GM23338 (cell line): ENCODE results near the gene TMEM247. TPM values are rescaled to one million over a fixed set of nuclear protein-coding genes. Genes with fewer than 3 reads are reported as not detected.

Experiments
- ATAC-seq: fragments of 200-7000 bp; cut with Tn5 transposase; 3 replicates; pipeline ENCODE4 v1.9.1; 2020
- DNase-seq: peaks from one replicate; pipeline ENCODE4 v3.0.0-alpha.2; 2015; ENCODE audit warnings: low spot score
- H2AFZ ChIP-seq: fragments of 200-600 bp; sonication (generic); 2 replicates; pipeline ENCODE4 v1.8.0; 2016; ENCODE audit warnings: antibody characterized with exemption, mild to moderate bottlenecking, moderate library complexity
- H3F3A ChIP-seq: fragments of 200-600 bp; sonication (generic); replicated peaks from 2 replicates; pipeline ENCODE4 v1.8.0; 2017; ENCODE audit warnings: antibody characterized with exemption, mixed run types, low read depth
- H3K27ac ChIP-seq: fragments of 200-600 bp; sonication (generic); 2 replicates; pipeline ENCODE4 v1.6.1; 2016; ENCODE audit warnings: low read depth
- H3K27me3 ChIP-seq: fragments of 200-600 bp; sonication (generic); 2 replicates; pipeline ENCODE4 v1.8.0; 2016; ENCODE audit warnings: mild to moderate bottlenecking, mixed run types, moderate library complexity; ENCODE audit not compliant: insufficient read depth
- H3K36me3 ChIP-seq: fragments of 200-600 bp; sonication (generic); 2 replicates; pipeline ENCODE4 v1.8.0; 2016; ENCODE audit warnings: mild to moderate bottlenecking; ENCODE audit not compliant: insufficient read depth
- H3K4me1 ChIP-seq: fragments of 200-600 bp; sonication (generic); 2 replicates; pipeline ENCODE4 v1.8.0; 2016; ENCODE audit warnings: mild to moderate bottlenecking, moderate library complexity; ENCODE audit not compliant: insufficient read depth
- H3K4me2 ChIP-seq: fragments of 200-600 bp; sonication (generic); 2 replicates; pipeline ENCODE4 v1.7.1; 2017; ENCODE audit warnings: mixed run types
- H3K4me3 ChIP-seq: fragments of 200-600 bp; sonication (generic); 2 replicates; pipeline ENCODE4 v1.6.1; 2016; ENCODE audit warnings: mixed run types
- H3K79me2 ChIP-seq: fragments of 200-600 bp; sonication (generic); replicated peaks from 2 replicates; pipeline ENCODE4 v1.8.0; 2017; ENCODE audit warnings: mild to moderate bottlenecking; ENCODE audit not compliant: insufficient read depth
- H3K9me2 ChIP-seq: fragments of 200-600 bp; sonication (generic); 2 replicates; pipeline ENCODE4 v1.8.0; 2017; ENCODE audit not compliant: insufficient read depth
- H4K20me1 ChIP-seq: fragments of 200-600 bp; sonication (generic); replicated peaks from 2 replicates; pipeline ENCODE4 v1.8.0; 2017; ENCODE audit warnings: mild to moderate bottlenecking; ENCODE audit not compliant: insufficient read depth
- H3K27ac Mint-ChIP-seq: 2 replicates; pipeline ENCODE4 v1.8.0; 2020; ENCODE audit warnings: inconsistent platforms, mild to moderate bottlenecking, moderate library complexity, mixed read lengths
- H3K27me3 Mint-ChIP-seq: 3 replicates; pipeline ENCODE4 v1.8.0; 2022; ENCODE audit warnings: low read depth, mild to moderate bottlenecking, moderate library complexity, mixed read lengths, inconsistent platforms; ENCODE audit not compliant: insufficient read depth, poor library complexity
- H3K36me3 Mint-ChIP-seq: 3 replicates; pipeline ENCODE4 v1.8.0; 2021; ENCODE audit warnings: low read depth, mild to moderate bottlenecking, inconsistent platforms, moderate library complexity, mixed read lengths
- H3K4me1 Mint-ChIP-seq: 3 replicates; pipeline ENCODE4 v1.8.0; 2020; ENCODE audit warnings: mild to moderate bottlenecking, inconsistent platforms, mixed read lengths
- H3K4me3 Mint-ChIP-seq: 3 replicates; pipeline ENCODE4 v1.8.0; 2021; ENCODE audit warnings: moderate library complexity, mild to moderate bottlenecking, inconsistent platforms, mixed read lengths
- H3K9me3 Mint-ChIP-seq: 3 replicates; pipeline ENCODE4 v1.8.0; 2020; ENCODE audit warnings: moderate library complexity, mild to moderate bottlenecking, inconsistent platforms, mixed read lengths
- CREB1 ChIP-seq: fragments of 250-450 bp; sonication (Bioruptor Pico); IDR thresholded peaks from 2 replicates; pipeline ENCODE4 v1.5.0; 2020; ENCODE audit warnings: low read depth, mild to moderate bottlenecking, moderate library complexity
- EZH2 ChIP-seq: fragments of 200-600 bp; sonication (generic); IDR thresholded peaks from one replicate; pipeline ENCODE4 v1.8.0; 2017; ENCODE audit warnings: antibody characterized with exemption, mild to moderate bottlenecking, low read depth; ENCODE audit not compliant: unreplicated experiment
- EZH2phosphoT487 ChIP-seq: fragments of 200-600 bp; sonication (generic); IDR thresholded peaks from one replicate; pipeline ENCODE4 v1.8.1; 2018; ENCODE audit warnings: antibody characterized with exemption; ENCODE audit not compliant: unreplicated experiment
- JUNB ChIP-seq: IDR thresholded peaks from one replicate; pipeline ENCODE4 v1.6.1; 2016; ENCODE audit warnings: antibody characterized with exemption; ENCODE audit not compliant: unreplicated experiment
- NANOG ChIP-seq: IDR thresholded peaks from 2 replicates; pipeline ENCODE4 v1.6.1; 2016; ENCODE audit warnings: antibody characterized with exemption, borderline replicate concordance
- POLR2AphosphoS5 ChIP-seq: IDR thresholded peaks from 2 replicates; pipeline ENCODE4 v1.6.1; 2016; ENCODE audit warnings: antibody characterized with exemption, low read depth
- STAT1 ChIP-seq: IDR thresholded peaks from one replicate; pipeline ENCODE4 v1.6.1; 2016; ENCODE audit warnings: antibody characterized with exemption; ENCODE audit not compliant: unreplicated experiment
- ZNF114 ChIP-seq: fragments of 250-450 bp; sonication (Bioruptor Pico); IDR thresholded peaks from 2 replicates; pipeline ENCODE4 v1.5.0; 2020; ENCODE audit warnings: mild to moderate bottlenecking, moderate library complexity
- ZNF331 ChIP-seq: fragments of 250-450 bp; sonication (Bioruptor Pico); IDR thresholded peaks from 2 replicates; pipeline ENCODE4 v1.5.0; 2020; ENCODE audit warnings: low read depth, mild to moderate bottlenecking, moderate library complexity
- polyA plus RNA-seq: library from polyadenylated mRNA; unstranded; fragments of >200 nt; fragmentation: Nextera tagmentation; extraction: Ambion mirVana; gene quantifications from 2 replicates; pipeline ENCODE4 v1.2.1, GENCODE V29; 2016
- total RNA-seq: library from RNA; depleted of rRNA; stranded (reverse); fragments of >200 nt; shearing (Covaris generic); gene quantifications from 2 replicates; pipeline ENCODE4 v1.2.3, GENCODE V29; 2014
- TF ChIP-seq, protein P1 (sequence below), 2 experiments: fragments of 200-600 bp in 1 of 2; sonication (generic) in 1 of 2; conservative IDR thresholded peaks; 2 replicates each; pipeline versions ENCODE4 v1.5.1 to v1.6.1; 2016 to 2017; ENCODE audit warnings: antibody characterized with exemption in 2 of 2, low read depth in 2 of 2, mild to moderate bottlenecking in 2 of 2, moderate library complexity in 1 of 2
- TF ChIP-seq, protein P2 (sequence below): fragments of 250-450 bp; sonication (Bioruptor Pico); IDR thresholded peaks from 2 replicates; pipeline ENCODE4 v1.5.0; 2020; ENCODE audit warnings: mild to moderate bottlenecking, moderate library complexity
- TF ChIP-seq, protein P3 (sequence below): IDR thresholded peaks from 2 replicates; pipeline ENCODE4 v1.6.1; 2016; ENCODE audit warnings: antibody characterized with exemption
- TF ChIP-seq, protein P4 (sequence below): IDR thresholded peaks from one replicate; pipeline ENCODE4 v1.6.1; 2018; ENCODE audit warnings: antibody characterized with exemption; ENCODE audit not compliant: unreplicated experiment

TMEM247 gene
- total and polyA plus RNA-seq, 2 experiments from 2014 or later, result not detected

DNA sequence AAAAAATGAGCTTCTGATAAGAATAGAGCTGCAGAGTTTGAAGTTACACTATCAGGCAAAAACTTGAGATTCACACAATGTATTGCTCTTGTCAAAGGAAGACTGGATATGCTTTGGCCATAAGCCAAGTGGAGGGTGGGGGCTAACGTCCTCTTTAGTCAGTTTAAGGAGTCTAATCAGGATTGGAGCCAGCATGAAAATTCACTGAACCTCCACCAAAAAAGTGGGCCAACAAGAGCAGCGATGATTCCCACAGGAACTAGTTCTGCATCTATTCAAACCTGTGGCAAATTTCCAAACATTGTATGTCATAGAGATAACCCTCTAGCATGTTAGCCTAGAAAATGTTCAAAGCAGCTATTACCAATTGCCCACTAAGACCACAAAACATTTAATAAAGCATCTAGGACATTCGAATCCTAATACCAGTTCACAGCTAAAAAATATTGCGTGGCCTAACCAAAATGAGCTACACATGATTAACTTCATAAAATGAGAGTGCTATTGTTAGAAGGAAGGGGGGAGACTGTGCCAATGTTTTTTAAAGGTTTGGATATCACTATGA, 43.5 kb upstream of the TMEM247 start:
- Histone ChIP-seq H3K27ac (no peak overlapping the region), H2AFZ (0 out of 2 replicates have a peak overlapping the region, but pooled peaks have one; percentile 24), H3K4me3 (no peak overlapping the region), H3K9me2 (peaks cover 29% of the 10 kb centered on the region), H3F3A (no peaks in the 10 kb centered on the region), H4K20me1 (no peaks in the 10 kb centered on the region), H3K4me2 (no peak overlapping the region), H3K4me1 (no peaks in the 10 kb centered on the region; the same call in 1 of the 2 replicates), H3K27me3 (no peaks in the 10 kb centered on the region), H3K79me2 (no peaks in the 10 kb centered on the region), H3K36me3 (no peaks in the 10 kb centered on the region)
- no peak for DNase-seq
- Mint-ChIP-seq H3K4me1 (peaks cover 4% of the 10 kb centered on the region; the same call in 2 of the 3 replicates), H3K4me3 (no peak overlapping the region), H3K9me3 (no peaks in the 10 kb centered on the region), H3K27ac (no peak overlapping the region), H3K27me3 (peaks cover 2% of the 10 kb centered on the region), H3K36me3 (no peaks in the 10 kb centered on the region)
- no peak for ATAC-seq
- TF ChIP-seq ZNF114 (no peak), CREB1 (CRISPR knock-in tag) (no peak), EZH2phosphoT487 (no peak), ZNF331 (CRISPR knock-in tag) (no peak), NANOG (no peak), EZH2 (no peak), STAT1 (no peak), JUNB (no peak), POLR2AphosphoS5 (no peak)
- TF ChIP-seq, protein P1, sequence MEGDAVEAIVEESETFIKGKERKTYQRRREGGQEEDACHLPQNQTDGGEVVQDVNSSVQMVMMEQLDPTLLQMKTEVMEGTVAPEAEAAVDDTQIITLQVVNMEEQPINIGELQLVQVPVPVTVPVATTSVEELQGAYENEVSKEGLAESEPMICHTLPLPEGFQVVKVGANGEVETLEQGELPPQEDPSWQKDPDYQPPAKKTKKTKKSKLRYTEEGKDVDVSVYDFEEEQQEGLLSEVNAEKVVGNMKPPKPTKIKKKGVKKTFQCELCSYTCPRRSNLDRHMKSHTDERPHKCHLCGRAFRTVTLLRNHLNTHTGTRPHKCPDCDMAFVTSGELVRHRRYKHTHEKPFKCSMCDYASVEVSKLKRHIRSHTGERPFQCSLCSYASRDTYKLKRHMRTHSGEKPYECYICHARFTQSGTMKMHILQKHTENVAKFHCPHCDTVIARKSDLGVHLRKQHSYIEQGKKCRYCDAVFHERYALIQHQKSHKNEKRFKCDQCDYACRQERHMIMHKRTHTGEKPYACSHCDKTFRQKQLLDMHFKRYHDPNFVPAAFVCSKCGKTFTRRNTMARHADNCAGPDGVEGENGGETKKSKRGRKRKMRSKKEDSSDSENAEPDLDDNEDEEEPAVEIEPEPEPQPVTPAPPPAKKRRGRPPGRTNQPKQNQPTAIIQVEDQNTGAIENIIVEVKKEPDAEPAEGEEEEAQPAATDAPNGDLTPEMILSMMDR (conservative IDR thresholded peaks at IDR 0.05; ENCODE audit: low read depth in 2 of 2), result no peak
- TF ChIP-seq, protein P2, sequence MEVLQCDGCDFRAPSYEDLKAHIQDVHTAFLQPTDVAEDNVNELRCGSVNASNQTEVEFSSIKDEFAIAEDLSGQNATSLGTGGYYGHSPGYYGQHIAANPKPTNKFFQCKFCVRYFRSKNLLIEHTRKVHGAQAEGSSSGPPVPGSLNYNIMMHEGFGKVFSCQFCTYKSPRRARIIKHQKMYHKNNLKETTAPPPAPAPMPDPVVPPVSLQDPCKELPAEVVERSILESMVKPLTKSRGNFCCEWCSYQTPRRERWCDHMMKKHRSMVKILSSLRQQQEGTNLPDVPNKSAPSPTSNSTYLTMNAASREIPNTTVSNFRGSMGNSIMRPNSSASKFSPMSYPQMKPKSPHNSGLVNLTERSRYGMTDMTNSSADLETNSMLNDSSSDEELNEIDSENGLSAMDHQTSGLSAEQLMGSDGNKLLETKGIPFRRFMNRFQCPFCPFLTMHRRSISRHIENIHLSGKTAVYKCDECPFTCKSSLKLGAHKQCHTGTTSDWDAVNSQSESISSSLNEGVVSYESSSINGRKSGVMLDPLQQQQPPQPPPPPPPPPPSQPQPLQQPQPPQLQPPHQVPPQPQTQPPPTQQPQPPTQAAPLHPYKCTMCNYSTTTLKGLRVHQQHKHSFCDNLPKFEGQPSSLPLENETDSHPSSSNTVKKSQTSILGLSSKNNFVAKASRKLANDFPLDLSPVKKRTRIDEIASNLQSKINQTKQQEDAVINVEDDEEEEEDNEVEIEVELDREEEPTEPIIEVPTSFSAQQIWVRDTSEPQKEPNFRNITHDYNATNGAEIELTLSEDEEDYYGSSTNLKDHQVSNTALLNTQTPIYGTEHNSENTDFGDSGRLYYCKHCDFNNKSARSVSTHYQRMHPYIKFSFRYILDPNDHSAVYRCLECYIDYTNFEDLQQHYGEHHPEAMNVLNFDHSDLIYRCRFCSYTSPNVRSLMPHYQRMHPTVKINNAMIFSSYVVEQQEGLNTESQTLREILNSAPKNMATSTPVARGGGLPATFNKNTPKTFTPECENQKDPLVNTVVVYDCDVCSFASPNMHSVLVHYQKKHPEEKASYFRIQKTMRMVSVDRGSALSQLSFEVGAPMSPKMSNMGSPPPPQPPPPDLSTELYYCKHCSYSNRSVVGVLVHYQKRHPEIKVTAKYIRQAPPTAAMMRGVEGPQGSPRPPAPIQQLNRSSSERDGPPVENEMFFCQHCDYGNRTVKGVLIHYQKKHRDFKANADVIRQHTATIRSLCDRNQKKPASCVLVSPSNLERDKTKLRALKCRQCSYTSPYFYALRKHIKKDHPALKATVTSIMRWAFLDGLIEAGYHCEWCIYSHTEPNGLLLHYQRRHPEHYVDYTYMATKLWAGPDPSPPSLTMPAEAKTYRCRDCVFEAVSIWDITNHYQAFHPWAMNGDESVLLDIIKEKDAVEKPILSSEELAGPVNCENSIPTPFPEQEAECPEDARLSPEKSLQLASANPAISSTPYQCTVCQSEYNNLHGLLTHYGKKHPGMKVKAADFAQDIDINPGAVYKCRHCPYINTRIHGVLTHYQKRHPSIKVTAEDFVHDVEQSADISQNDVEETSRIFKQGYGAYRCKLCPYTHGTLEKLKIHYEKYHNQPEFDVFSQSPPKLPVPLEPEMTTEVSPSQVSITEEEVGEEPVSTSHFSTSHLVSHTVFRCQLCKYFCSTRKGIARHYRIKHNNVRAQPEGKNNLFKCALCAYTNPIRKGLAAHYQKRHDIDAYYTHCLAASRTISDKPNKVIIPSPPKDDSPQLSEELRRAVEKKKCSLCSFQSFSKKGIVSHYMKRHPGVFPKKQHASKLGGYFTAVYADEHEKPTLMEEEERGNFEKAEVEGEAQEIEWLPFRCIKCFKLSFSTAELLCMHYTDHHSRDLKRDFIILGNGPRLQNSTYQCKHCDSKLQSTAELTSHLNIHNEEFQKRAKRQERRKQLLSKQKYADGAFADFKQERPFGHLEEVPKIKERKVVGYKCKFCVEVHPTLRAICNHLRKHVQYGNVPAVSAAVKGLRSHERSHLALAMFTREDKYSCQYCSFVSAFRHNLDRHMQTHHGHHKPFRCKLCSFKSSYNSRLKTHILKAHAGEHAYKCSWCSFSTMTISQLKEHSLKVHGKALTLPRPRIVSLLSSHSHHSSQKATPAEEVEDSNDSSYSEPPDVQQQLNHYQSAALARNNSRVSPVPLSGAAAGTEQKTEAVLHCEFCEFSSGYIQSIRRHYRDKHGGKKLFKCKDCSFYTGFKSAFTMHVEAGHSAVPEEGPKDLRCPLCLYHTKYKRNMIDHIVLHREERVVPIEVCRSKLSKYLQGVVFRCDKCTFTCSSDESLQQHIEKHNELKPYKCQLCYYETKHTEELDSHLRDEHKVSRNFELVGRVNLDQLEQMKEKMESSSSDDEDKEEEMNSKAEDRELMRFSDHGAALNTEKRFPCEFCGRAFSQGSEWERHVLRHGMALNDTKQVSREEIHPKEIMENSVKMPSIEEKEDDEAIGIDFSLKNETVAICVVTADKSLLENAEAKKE (CRISPR knock-in tag), result no peak
- TF ChIP-seq, protein P3, sequence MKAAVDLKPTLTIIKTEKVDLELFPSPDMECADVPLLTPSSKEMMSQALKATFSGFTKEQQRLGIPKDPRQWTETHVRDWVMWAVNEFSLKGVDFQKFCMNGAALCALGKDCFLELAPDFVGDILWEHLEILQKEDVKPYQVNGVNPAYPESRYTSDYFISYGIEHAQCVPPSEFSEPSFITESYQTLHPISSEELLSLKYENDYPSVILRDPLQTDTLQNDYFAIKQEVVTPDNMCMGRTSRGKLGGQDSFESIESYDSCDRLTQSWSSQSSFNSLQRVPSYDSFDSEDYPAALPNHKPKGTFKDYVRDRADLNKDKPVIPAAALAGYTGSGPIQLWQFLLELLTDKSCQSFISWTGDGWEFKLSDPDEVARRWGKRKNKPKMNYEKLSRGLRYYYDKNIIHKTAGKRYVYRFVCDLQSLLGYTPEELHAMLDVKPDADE, result no peak
- TF ChIP-seq, protein P4, sequence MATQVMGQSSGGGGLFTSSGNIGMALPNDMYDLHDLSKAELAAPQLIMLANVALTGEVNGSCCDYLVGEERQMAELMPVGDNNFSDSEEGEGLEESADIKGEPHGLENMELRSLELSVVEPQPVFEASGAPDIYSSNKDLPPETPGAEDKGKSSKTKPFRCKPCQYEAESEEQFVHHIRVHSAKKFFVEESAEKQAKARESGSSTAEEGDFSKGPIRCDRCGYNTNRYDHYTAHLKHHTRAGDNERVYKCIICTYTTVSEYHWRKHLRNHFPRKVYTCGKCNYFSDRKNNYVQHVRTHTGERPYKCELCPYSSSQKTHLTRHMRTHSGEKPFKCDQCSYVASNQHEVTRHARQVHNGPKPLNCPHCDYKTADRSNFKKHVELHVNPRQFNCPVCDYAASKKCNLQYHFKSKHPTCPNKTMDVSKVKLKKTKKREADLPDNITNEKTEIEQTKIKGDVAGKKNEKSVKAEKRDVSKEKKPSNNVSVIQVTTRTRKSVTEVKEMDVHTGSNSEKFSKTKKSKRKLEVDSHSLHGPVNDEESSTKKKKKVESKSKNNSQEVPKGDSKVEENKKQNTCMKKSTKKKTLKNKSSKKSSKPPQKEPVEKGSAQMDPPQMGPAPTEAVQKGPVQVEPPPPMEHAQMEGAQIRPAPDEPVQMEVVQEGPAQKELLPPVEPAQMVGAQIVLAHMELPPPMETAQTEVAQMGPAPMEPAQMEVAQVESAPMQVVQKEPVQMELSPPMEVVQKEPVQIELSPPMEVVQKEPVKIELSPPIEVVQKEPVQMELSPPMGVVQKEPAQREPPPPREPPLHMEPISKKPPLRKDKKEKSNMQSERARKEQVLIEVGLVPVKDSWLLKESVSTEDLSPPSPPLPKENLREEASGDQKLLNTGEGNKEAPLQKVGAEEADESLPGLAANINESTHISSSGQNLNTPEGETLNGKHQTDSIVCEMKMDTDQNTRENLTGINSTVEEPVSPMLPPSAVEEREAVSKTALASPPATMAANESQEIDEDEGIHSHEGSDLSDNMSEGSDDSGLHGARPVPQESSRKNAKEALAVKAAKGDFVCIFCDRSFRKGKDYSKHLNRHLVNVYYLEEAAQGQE, result no peak
